NCI-H2196 (cell line): Measurements from ENCODE around the gene KCNJ4.

Experiments
- DNase-seq: peaks from one replicate; lab custom pipeline; 2025; ENCODE audit not compliant: unreplicated experiment; lab: John Stamatoyannopoulos, UW

Gene KCNJ4

DNA sequence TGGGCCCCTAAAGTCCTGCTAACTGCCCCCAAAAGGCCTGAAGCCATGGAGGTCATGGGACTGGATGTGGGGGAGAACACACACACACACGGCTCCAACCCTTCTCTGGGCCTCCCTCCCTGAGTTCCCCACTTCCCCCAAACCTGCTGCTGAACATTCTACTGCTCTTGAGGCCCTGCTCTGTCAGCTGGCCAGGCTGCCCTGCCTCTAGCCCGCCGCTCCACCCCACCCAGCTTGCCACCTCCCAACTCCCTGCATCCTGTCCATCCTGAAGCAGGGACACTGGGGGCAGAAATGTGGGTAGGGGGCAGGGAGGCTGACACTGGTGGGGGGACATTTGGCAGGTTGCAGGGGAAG is 1.0 kb downstream of the KCNJ4 start:
- no peak for DNase-seq

DNA sequence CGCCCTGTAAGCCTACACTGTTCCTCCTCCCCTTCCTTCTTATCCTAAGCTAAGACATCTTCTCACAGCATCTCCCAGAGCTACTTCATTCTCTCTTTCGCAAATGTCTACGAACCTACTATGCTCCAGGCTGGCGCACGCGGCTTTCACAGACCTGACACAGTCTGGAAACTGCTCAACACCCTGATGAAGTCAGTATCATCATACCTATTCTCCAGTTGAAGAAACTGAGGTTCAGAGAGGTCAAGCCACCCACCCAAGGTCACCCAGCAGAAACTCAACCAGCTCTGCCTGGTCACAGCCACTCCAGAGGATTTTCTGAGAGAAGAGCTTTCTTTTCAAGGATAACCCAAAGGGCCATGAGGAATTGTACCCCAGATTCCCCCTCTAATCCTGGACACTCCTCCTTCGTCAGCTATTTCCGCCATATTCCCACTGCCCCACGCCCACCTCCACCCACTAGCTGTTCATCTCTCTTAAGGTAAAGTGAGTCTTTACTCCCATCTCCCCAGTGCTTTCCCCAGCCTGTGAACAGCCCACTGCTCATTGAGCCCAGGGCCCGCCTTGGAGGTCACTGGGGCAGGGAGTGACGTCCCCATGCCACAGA is 1.8 kb downstream of the KCNJ4 start:
- DNase-seq = no peak

DNA sequence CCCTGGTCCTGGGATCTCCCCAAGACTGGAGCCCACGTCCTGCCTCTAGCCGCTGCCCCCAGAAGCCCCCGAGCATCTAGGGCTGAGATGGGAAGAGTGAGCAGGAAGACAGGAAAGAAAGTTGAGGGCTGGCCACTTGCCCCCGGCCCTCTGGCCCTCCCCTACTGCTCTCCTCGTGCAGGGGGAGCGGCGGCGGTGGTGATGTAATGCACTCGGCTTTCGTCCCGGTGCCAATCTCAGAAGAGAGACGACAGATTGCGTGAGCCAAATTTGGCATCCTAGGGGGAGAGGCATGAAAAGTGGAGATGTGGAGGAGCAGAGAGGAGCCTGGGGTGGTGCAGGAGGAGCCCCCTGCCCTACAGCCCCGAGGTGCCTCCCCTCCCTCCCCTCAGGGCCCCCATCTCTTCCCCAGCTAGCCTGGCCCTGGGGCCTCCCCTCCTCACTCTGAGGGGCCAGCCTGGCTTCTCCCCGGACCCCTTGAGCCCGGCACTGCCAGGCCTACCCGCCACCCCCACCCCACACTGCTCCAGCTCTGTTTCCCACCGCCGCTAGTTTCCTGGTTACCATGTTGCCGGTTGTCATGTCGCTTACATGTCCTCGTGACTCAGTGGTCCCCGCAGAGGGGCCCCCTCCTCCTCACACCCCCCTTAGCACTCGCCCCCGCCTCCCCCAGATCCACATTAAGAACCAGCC is 2.5 kb downstream of the KCNJ4 start:
- no peak for DNase-seq

DNA sequence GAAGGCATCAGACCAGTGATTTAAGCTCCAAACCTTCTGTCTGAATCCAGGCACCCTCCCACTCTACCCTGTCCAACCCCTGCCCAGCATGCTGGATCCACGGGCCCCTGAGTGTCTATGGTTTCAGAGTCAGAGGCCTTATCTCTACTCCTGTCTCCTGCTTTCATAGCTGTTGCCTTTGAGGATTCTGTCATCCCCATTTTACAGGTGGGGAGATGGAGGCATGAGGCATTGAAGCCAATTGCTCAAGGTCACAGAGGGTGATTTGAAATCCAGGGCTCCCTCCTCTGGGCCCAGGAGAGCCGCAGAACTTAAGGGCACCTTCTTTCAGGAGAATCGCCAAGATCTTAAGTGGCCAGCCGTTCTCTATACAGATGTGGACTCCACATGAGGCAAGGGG is 3.1 kb downstream of the KCNJ4 start:
- no peak for DNase-seq

DNA sequence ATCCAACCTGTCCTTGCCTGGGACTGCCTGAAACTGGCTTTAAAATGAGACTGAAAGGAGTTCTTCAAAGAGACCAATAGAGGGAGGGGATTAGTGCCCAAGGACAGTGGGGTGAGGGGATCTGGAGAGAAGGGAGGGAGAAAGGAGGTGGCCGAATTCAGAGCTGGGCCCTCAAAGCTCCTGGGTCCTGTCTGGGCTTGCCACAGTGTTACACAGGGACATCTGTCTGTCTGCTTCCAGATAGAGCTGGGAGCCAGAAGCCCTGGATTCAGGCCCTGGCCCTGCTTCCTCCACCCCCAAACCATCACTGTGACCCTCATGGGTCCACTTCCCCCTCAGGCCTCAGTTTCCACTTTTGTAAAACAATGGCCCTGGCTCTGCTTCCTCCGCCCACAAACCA is 3.6 kb downstream of the KCNJ4 start:
- no peak for DNase-seq

DNA sequence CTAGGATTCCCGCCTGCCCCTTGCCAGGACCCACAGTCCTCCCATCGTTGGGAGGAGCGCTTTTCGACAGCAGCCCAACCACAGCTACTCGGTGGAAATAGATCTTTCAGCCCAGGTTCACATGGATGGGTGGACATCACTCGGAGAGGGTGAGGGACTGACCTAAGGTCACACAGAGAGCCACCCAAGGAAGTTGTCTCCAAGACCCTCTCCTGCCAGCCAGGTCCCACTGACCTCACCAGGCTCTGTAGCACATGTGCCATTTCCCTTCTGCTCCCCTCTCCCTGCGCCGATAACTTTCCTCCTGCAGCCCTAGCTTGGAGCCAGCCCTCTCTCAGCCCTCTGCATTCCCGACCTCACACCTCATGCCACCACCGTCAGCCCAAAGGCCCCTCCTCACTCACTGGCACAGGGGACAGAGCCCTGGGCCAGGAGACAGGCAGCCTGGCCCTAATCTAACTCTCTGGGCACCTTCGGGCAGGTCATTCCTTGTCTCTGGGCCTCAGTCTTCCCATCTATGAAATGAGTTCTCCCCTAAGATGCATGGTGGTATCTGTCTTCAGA is 4.7 kb downstream of the KCNJ4 start:
- no peak for DNase-seq

DNA sequence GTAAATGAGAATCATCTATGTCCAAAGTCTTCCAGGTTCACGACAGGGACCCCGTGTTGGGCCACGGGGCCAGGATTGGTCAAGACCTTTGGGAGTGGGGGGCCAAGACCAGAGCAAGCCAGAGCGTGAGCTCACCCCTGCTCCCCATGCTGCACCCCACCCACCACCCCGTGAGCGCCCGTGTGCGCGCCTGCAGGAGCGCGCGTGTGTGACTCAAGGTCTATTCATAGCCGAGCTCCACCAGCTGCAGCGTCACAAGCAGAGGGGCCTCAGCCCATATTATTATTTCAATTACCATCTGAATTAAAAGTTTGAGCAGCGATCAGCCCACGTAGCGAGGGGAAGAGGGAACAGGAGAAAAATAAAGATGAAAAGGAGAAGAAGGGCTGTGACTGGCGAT is 5.2 kb downstream of the KCNJ4 start:
- DNase-seq = no peak

DNA sequence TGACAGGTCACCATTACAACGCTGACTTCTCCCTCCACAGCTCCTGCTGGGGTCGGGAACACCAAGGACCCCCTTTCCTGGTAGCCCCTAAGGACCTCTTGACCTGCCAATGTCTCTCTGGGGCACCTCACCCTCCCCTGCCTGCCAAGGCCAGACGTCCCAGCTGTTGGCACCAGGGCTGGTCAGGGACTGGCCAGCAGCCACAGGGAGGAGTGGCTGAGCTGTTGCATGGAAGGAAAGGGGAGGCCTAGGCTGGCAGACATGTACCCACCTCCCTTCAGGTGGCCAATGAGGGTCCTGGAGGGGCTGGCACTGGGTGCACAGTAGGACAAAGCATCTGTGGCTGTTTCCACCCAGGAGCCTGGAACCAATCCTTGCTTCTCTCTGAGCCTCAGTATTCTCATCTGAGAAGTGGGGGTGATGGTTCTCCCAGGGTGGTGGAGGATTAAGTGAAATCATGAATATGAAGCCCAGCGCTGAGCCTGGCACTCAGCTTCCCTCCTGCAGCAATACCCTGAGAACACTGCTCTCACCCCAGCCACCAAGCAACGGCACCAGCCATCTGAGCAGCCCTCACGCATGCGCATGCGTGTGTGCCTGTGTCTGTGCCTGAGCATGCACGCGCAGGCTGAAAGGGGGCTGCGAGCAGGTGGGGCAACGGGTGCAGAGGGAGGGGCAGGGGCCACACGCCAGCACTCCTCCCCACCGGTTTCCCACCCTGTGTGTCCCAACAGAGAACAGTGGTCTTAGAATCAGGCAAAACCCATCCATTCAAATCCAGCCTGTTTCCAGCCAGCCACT is 5.9 kb downstream of the KCNJ4 start:
- DNase-seq = no peak

DNA sequence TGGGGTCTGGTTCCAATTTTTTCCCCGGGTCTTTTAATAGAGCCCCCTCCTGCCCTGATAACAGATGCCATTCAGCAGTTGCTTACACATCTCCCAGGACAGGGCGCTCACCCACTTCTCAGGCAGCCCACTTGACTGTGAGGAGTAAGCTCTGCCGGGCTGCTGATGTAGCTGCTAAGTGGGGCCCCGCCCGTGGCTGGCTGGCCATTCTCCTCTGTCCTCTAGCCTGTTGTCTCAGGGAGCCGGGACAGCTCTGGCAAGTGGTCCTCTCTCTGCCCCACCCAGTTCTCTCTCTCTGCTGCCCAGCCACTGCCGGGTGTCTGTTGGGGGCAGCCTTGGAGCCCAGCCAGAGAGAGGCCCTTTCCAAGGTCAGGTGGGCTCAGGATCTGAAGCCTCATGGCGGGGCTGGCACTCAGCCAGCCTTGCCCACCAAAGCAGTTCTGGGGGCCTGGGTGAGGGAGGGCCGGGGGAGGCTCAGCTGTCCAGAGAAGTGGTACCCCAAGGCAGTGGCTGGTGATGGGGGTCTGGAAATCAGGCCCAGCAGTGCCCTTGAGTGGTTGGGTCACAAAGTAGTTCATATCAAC is 8.9 kb downstream of the KCNJ4 start:
- no peak for DNase-seq

DNA sequence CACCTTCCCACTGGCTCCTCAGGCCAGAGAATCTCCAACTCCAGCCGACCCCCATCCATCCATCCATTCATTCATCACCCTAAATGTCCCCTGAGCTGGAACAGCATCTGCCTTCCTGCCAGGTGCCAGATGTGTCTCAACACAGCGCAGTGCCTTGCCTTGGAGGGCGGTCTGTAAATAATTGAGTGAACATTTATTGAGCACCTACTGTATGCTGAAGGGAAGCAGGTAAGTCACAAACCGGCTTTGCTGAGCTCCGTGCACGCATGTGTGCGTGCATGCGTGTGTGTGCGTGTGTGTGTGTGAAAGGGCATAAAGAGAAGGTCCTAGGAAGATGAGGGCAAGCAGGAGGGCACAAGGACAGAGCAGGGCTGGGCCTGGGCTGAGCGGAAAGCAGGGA is 10.2 kb downstream of the KCNJ4 start:
- DNase-seq = no peak

DNA sequence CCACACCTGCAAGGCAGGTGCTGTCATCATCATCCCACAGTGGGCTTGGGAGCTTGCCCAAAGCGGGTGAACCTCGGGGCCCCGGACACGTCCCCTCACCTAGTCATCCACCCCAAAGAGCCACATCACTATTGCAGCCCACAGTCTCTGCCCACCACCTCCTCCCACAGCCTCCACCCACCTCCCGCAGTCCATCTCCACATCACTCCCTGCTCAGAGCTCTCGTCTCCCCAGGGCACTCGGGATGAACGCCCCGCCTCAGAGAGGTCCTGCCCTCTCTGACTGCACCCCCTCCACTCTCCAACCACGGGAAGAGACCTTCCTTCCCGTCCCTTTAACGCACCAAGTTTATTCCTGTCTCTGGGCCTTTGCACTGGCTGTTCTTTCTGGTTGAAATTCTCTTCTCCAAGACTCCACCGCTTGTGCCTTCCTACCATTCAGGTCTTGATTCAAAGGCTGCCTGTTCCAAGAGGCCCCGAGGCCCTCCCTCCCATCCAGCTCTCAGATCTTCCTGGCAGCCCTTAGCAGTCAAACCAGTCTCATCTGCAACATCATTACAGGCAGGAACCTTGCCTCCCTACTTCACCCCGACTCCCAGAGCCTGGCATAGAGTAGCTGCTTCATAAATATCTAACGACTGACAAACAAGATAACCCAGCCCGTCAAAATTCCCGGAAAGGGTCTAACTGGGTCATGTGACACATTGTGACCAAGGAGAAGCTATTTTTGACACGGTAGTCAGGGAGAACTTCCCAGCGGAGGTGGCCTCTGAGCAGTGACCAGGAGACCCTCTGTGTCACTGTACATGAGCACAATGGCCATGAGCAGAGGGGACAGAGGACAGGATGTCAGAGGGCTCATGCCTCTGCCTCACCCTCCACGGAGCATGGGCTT is 11.1 kb downstream of the KCNJ4 start:
- DNase-seq = no peak

DNA sequence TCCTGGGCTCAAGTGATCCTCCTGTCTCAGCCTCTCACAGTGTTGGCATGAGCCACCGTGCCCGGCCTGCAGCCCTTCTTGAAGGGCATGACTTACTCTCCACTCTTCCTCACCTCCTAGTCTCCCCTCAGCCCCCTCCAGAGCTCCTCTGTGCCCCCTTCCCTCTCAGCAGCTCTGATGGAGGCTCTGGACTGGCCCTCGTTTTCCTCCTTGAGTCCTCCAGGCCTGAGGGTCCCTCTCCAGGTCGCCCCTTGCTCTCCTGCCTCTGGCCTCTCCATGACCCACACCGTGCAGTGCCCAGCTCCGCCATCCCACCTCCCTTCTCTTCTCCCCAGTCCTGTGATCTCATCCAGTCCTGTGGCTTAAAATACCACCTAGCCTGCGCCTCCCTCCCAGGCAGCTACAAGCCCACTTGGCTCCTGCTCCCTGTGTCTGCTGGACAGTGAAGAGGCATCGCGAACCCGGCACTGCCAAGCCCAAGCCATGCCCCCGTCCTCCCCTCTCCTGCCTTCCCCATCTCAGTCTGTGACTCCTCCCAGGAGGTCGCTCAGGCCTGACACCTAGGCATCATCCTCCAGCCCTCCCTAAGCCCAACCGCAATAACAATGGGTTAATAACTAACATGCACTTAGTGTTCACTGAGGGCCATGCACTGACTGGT is 11.9 kb downstream of the KCNJ4 start:
- no peak for DNase-seq

DNA sequence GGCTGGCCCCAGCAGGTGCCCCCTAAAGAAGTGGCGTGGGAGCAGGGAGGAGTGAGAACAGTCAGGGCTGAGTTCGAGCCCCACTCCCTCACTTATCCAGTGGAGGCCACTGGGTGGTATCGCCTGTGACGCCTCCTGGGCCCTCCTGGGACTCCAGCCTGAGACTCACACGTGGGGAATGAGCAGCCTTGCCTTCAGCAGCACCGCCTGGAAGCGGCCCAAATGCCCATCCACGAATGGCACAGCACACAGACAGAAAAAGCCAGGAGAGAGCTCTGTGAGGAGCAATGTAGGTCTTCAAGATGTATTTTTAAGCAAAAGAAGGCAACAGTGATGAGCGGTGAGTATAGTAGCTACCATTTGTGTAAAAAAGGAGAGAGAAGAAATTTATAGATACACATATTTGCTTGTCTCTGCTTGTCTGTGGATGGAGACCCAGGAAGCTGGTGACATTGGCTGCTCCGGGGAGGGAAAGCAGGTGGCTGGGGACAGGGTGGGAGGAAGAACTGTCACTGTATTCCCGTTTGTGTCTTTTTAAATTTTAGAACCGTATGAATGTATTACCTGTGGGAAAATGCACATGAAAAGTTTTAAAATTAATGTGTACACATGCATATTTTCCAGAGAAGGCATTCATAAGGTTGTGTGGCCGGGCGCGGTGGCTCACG is 13.2 kb downstream of the KCNJ4 start:
- DNase-seq = no peak

DNA sequence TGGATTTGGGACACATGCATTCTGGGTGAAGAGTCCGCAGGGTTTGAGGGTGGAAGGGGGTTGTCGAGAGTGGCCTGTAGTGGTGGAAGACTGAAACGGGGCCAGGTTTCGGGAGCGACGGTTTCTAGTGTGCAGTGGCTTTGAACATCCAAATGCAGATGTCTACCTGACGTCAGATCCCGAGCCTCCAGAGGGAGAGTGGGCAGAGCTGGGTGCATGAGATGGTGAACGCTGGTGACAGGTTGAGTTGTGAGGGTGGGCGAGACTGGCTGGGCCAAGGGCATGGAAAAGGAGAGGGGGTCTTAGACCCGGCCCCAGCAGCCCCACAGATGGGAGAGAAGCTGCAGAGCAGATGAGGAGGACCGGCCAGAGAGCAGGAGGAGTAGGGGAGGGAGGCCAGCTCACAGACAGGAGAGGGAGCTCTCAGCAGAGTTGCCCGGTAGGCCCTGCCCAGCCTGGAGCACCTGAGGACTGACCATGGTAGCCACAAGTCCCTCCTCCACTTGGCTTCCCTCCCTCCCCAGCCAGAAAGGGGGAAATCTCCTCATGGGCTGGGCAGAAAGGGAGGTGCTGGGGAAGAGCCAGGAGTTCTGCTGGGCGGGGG is 14.2 kb downstream of the KCNJ4 start:
- DNase-seq = no peak

DNA sequence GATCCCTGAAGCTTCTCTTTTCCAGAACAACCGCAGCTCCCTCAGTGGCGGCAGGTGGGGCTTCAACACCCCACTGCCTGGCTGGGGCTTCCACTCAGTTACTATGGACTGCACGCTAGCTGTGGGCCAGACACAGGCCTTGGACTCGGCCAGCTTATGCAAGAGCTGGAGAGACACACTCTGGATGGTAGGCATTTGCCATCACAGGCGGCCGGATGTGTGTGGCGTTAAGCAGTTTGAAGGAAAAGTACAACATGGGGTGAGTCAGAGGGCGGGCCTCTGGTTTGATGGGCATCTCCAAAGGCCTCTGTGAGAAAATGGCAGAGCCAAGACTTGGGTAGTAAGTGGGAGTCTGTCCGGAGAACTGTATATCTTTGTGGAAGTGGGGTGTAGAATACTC is 17.6 kb downstream of the KCNJ4 start:
- DNase-seq = no peak

DNA sequence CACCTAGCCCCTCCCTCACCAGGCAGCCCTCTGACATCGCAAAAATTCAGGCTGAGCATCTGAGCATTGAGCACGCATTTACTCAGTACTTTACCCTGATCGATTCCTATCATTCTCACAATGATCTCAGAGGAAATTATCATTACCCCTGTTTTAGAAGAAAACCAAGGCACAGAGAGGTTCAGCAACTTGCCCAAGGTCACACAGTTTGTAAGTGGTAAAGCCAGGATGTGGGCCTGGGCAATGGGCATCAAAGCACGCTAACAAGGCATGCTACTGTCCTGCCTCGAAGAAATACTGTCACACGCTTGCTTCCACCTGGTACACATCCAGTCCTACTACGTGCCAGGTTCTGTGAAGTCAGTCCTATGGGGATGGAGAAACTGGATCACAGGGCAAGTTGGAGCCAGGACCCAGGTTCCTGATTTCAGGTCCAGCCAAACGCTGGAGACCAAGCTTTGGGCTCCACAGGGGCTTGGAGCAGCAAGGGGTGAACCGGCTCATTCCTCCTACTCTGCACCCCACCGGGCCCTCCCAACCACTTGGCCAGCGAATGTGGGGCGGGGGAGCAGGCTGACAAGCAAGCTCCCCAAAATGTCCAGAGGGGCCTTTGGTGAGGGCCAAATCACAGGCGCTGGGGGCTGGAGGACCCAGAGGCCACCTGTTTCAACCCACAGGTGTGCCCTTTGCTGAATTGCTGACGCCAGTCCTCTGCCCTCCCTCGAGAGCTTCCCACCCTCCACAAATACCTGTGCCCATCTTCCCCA is 18.2 kb downstream of the KCNJ4 start:
- DNase-seq = no peak

DNA sequence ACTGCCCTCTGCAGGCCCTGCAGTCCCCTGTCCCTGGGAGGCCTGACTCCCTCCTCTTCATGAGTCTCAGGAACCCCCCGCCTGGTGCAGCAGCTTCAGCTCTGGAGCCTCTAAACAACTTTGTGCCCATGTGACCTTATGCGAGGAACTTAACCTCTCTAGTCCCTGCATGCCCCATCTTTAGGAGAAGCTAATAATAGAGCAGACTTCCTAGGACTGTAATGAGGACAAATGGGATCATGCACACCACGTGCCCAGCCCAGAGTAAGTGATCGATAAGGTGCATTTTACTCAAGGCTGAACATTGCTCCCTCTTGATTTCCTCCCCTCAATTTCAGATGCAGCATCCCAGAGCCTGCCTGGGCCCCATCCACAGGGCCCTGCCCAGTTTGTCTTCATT is 19.0 kb downstream of the KCNJ4 start:
- DNase-seq = no peak

DNA sequence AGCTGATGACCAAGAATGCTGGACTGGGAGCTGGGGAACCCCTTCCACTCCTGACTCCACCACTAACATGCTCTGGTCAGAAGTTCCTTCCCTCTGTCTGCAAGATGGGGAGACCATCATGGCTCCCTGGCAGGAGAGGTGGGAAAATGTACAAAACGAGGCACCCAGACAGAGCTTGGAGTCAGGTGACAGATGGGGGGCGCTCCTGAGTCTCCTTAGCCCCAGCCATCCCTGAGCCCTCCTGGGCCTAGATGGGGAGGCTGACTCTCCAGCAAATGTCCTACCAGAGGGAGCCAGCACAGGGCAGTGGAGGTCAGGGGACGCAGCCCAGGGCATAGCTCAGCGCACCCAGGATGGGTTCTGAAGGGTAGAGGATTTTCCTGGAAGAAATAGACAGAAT is 20.0 kb downstream of the KCNJ4 start:
- DNase-seq = no peak

DNA sequence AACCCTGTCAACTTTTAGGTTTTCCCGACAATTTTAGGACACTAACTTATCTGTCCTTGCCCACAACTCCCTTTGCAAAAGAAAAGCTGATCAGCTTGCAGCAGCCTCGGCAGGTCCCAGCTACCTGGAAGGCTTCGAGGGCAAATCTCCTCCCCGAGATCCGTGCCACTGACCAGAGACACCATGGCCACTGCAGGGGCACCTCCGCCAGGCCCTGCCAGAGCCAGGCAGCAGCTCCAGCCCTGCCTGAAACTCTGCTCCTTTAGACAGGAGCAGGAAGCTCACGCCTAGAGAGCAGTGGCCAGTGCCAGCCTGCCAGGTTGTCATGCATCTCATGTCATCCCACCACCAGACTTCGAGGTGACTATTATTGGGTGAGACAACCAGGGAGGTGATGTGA is 21.1 kb downstream of the KCNJ4 start:
- DNase-seq = no peak
